GM19395 (cell line): ENCODE data around the gene SIDT2.
"Not testable (repeated sequence)": the region's sequence is repeated elsewhere in the genome, so short reads cannot be mapped to it uniquely, and the experiment has no call there.

Experiments used
- ATAC-seq: cut with Tn5 transposase; IDR thresholded peaks from one replicate; pipeline ENCODE4 v1.9.1; 2021; ENCODE audit warnings: mild to moderate bottlenecking, moderate library complexity; ENCODE audit not compliant: unreplicated experiment

SIDT2 gene

GRCh38 chr11:117201658-117202305, 23.2 kb downstream of the SIDT2 start:
- ATAC-seq: no peak

- ATAC-seq: no peak
These were observed 24.0 kb downstream of the SIDT2 start for GRCh38 chr11:117202386-117203068.

- no peak for ATAC-seq
These were observed 24.5 kb downstream of the SIDT2 start for GRCh38 chr11:117203069-117203407.

GRCh38 chr11:117204283-117205080, 25.9 kb downstream of the SIDT2 start:
- ATAC-seq: no peak

GRCh38 chr11:117205211-117205818, 26.8 kb downstream of the SIDT2 start:
- ATAC-seq: no peak

GRCh38 chr11:117206111-117206510, 27.6 kb downstream of the SIDT2 start:
- ATAC-seq: not testable (repeated sequence)

GRCh38 chr11:117206859-117207258, 28.3 kb downstream of the SIDT2 start:
- ATAC-seq: not testable (repeated sequence)

GRCh38 chr11:117207481-117207880, 28.9 kb downstream of the SIDT2 start:
- not testable (repeated sequence) for ATAC-seq

- not testable (repeated sequence) for ATAC-seq
These were observed 30.2 kb downstream of the SIDT2 start for GRCh38 chr11:117208710-117209109.

- ATAC-seq: not testable (repeated sequence)
These were observed 31.0 kb downstream of the SIDT2 start for GRCh38 chr11:117209351-117210125.

- no peak for ATAC-seq
These were observed 32.1 kb downstream of the SIDT2 start for GRCh38 chr11:117210620-117211019.

- ATAC-seq: no peak
These were observed 34.3 kb downstream of the SIDT2 start for GRCh38 chr11:117212697-117213355.

- ATAC-seq: no peak
These were observed 36.0 kb downstream of the SIDT2 start for GRCh38 chr11:117214404-117215110.

GRCh38 chr11:117217141-117218084, 38.9 kb downstream of the SIDT2 start:
- no peak for ATAC-seq

GRCh38 chr11:117218133-117218915, 39.8 kb downstream of the SIDT2 start:
- ATAC-seq: no peak

- ATAC-seq: no peak
These were observed 40.5 kb downstream of the SIDT2 start for GRCh38 chr11:117219001-117219400.

GRCh38 chr11:117219455-117219854, 40.9 kb downstream of the SIDT2 start:
- ATAC-seq: no peak

GRCh38 chr11:117219995-117220394, 41.5 kb downstream of the SIDT2 start:
- no peak for ATAC-seq
